ENCODE measurements around the gene ARFRP1. TPM values are rescaled to one million over a fixed set of nuclear protein-coding genes. Genes with fewer than 3 reads are reported as not detected.

Gene ARFRP1
- total RNA-seq, 2 experiments from 2014 or later, result 41.7 to 44.2 TPM

- peaks cover 16% of the 10 kb centered on the region for H3K36me3 Mint-ChIP-seq (ENCODE audit: low read depth)
- no peaks in the 10 kb centered on the region for H3K27me3 Mint-ChIP-seq
- DNase-seq, result no peak
- ATAC-seq, result no peak
- no peak overlapping the region for H3K4me3 Mint-ChIP-seq
- ChIA-PET CTCF (interaction anchor here (1.0 kb wide), 1 partner anchor 16 kb away, joined by 3 read pairs; no protein-coding TSS in a partner anchor), POLR2A (no interaction called here)
- intact Hi-C loops (cut with micrococcal nuclease), result no loop called here
- no peaks in the 10 kb centered on the region for H3K9me3 Mint-ChIP-seq
- H3K27ac Mint-ChIP-seq, result no peak overlapping the region
- TF ChIP-seq CTCF (IDR thresholded peaks at IDR 0.05), result no peak
- peaks cover 14% of the 10 kb centered on the region for H3K4me1 Mint-ChIP-seq (ENCODE audit: low read depth)
Measured at GRCh38 chr20:63690898-63691710, 16.7 kb downstream of the ARFRP1 start.

GRCh38 chr20:63690003-63690897, 17.5 kb downstream of the ARFRP1 start:
- no peak overlapping the region for H3K27ac Mint-ChIP-seq
- intact Hi-C loops (cut with micrococcal nuclease), result no loop called here
- H3K9me3 Mint-ChIP-seq, result no peaks in the 10 kb centered on the region
- no peak for DNase-seq
- CTCF ChIA-PET, result no interaction called here
- no peak overlapping the region for H3K4me3 Mint-ChIP-seq
- peaks cover 16% of the 10 kb centered on the region for H3K36me3 Mint-ChIP-seq (ENCODE audit: low read depth)
- H3K27me3 Mint-ChIP-seq, result no peaks in the 10 kb centered on the region
- H3K4me1 Mint-ChIP-seq (ENCODE audit: low read depth), result peaks cover 11% of the 10 kb centered on the region
- TF ChIP-seq CTCF (IDR thresholded peaks at IDR 0.05), result no peak
- POLR2A ChIA-PET, result no interaction called here
- no peak for ATAC-seq

GRCh38 chr20:63689046-63690002, 18.5 kb downstream of the ARFRP1 start:
- intact Hi-C loops (cut with micrococcal nuclease), result no loop called here

More at GRCh38 chr20:63689046-63690002, 18.5 kb downstream of the ARFRP1 start:
- CTCF ChIA-PET, result no interaction called here
- POLR2A ChIA-PET, result interaction anchor here (1.1 kb wide), 1 partner anchor 8 kb away, joined by 3 read pairs; no protein-coding TSS in a partner anchor
- no peak for DNase-seq
- peaks cover 14% of the 10 kb centered on the region for H3K4me1 Mint-ChIP-seq (ENCODE audit: low read depth)
- TF ChIP-seq CTCF (IDR thresholded peaks at IDR 0.05), result no peak
- no peaks in the 10 kb centered on the region for H3K9me3 Mint-ChIP-seq
- H3K36me3 Mint-ChIP-seq (ENCODE audit: low read depth), result peaks cover 16% of the 10 kb centered on the region
- H3K27ac Mint-ChIP-seq, result no peak overlapping the region
- ATAC-seq, result no peak
- no peaks in the 10 kb centered on the region for H3K27me3 Mint-ChIP-seq
- H3K4me3 Mint-ChIP-seq, result no peak overlapping the region

All from activated CD8-positive, alpha-beta T cell treated with anti-CD3 and anti-CD28 coated beads for 36 hours (primary cell).